IMR-90 (cell line): ENCODE measurements around the gene NT5DC3. TPM values are rescaled to one million over a fixed set of nuclear protein-coding genes. Genes with fewer than 3 reads are reported as not detected.

ENCODE experiments used
- ATAC-seq: fragments of 200-7000 bp; cut with Tn5 transposase; 2 replicates; pipeline ENCODE4 v1.9.1; 2020; ENCODE audit warnings: low read depth, mild to moderate bottlenecking, moderate library complexity
- BruUV-seq: library from RNA; stranded (reverse); fragments of 400-500 nt; replicated peaks from 2 replicates; lab custom pipeline; 2021; lab: Mats Ljungman, UMichigan
- CTCF ChIA-PET: fragments of 300-600 bp; formaldehyde crosslinking; extraction: SDS; loops from one replicate; lab custom pipeline; 2021; ENCODE audit warnings: antibody characterized with exemption; lab: Yijun Ruan, JAX
- POLR2A ChIA-PET: fragments of 300-600 bp; sonication (Branson Sonifier 250); formaldehyde crosslinking; loops from one replicate; lab custom pipeline; 2022; ENCODE audit warnings: antibody characterized with exemption; ENCODE audit not compliant: unreplicated experiment; lab: Charles Lee
- DNase-seq: peaks from one replicate; pipeline ENCODE4 v3.0.0; 2013
- H2AFZ ChIP-seq: replicated peaks from 2 replicates; pipeline ENCODE3; 2013; ENCODE audit warnings: low read length, mild to moderate bottlenecking; ENCODE audit not compliant: poor library complexity
- H2AK5ac ChIP-seq: 2 replicates; pipeline ENCODE4 v1.6.1; 2013; ENCODE audit warnings: low read depth, low read length, inconsistent platforms
- H2AK9ac ChIP-seq: replicated peaks from 2 replicates; pipeline ENCODE3; 2013; ENCODE audit warnings: mild to moderate bottlenecking, low read depth, low read length, moderate library complexity; ENCODE audit not compliant: poor library complexity
- H2BK120ac ChIP-seq: 2 replicates; pipeline ENCODE4 v1.6.1; 2013; ENCODE audit warnings: low read depth, low read length, inconsistent platforms
- H2BK15ac ChIP-seq: 3 replicates; pipeline ENCODE4 v1.6.1; 2013; ENCODE audit warnings: low read depth, low read length, inconsistent platforms
- H2BK20ac ChIP-seq: 2 replicates; pipeline ENCODE4 v1.6.1; 2013; ENCODE audit warnings: low read depth, mild to moderate bottlenecking, inconsistent platforms, low read length, moderate library complexity
- H2BK5ac ChIP-seq: 2 replicates; pipeline ENCODE4 v1.6.1; 2013; ENCODE audit warnings: mild to moderate bottlenecking, low read depth, low read length, inconsistent platforms; ENCODE audit not compliant: poor library complexity, severe bottlenecking
- H3K14ac ChIP-seq: replicated peaks from 2 replicates; pipeline ENCODE4 v1.6.1; 2013; ENCODE audit warnings: low read depth, low read length, inconsistent platforms
- H3K18ac ChIP-seq: 2 replicates; pipeline ENCODE4 v1.6.1; 2013; ENCODE audit warnings: low read depth, low read length, control low read depth
- H3K23ac ChIP-seq: 2 replicates; pipeline ENCODE4 v1.6.1; 2013; ENCODE audit warnings: low read depth, low read length, inconsistent platforms
- H3K27ac ChIP-seq: 2 replicates; pipeline ENCODE4 v1.5.1; 2013; ENCODE audit warnings: mild to moderate bottlenecking, control low read depth, low read length; ENCODE audit not compliant: insufficient read depth
- H3K27me3 ChIP-seq: 2 replicates; pipeline ENCODE4 v1.6.1; 2013; ENCODE audit warnings: low read length; ENCODE audit not compliant: control insufficient read depth, insufficient read depth
- H3K36me3 ChIP-seq: 2 replicates; pipeline ENCODE4 v1.6.1; 2013; ENCODE audit warnings: low read length, mixed read lengths; ENCODE audit not compliant: control insufficient read depth, insufficient read depth
- H3K4ac ChIP-seq: 2 replicates; pipeline ENCODE4 v1.6.1; 2013; ENCODE audit warnings: low read depth, low read length, inconsistent platforms
- H3K4me1 ChIP-seq: 2 replicates; pipeline ENCODE4 v1.6.1; 2013; ENCODE audit warnings: low read length, mixed read lengths; ENCODE audit not compliant: control insufficient read depth, insufficient read depth
- H3K4me2 ChIP-seq: 2 replicates; pipeline ENCODE4 v1.6.1; 2013; ENCODE audit warnings: low read depth, mild to moderate bottlenecking, control low read depth, low read length, moderate library complexity
- H3K4me3 ChIP-seq: 2 replicates; pipeline ENCODE4 v1.5.1; 2013; ENCODE audit warnings: low read depth, mild to moderate bottlenecking, control low read depth, low read length, moderate library complexity; ENCODE audit not compliant: insufficient read depth
- H3K56ac ChIP-seq: 2 replicates; pipeline ENCODE4 v1.6.1; 2013; ENCODE audit warnings: low read length, inconsistent platforms; ENCODE audit not compliant: insufficient read depth; ENCODE audit errors: extremely low read depth
- H3K79me1 ChIP-seq, 2 experiments: 2 replicates each; pipeline ENCODE4 v1.6.1; 2013; ENCODE audit warnings: low read length in 2 of 2, inconsistent platforms in 1 of 2, low read depth in 1 of 2
- H3K9ac ChIP-seq: 2 replicates; pipeline ENCODE4 v1.6.1; 2013; ENCODE audit warnings: low read depth, low read length, control low read depth
- H3K9me1 ChIP-seq: 2 replicates; pipeline ENCODE4 v1.6.1; 2013; ENCODE audit warnings: low read length, inconsistent platforms; ENCODE audit not compliant: insufficient read depth
- H3K9me3 ChIP-seq: 2 replicates; pipeline ENCODE4 v1.6.1; 2013; ENCODE audit warnings: low read length; ENCODE audit not compliant: control insufficient read depth, insufficient read depth
- H4K20me1 ChIP-seq: 2 replicates; pipeline ENCODE4 v1.6.1; 2013; ENCODE audit warnings: low read length, inconsistent platforms; ENCODE audit not compliant: insufficient read depth
- H4K5ac ChIP-seq: 2 replicates; pipeline ENCODE4 v1.6.1; 2013; ENCODE audit warnings: mild to moderate bottlenecking, low read depth, low read length, control low read depth
- H4K8ac ChIP-seq, 2 experiments: 2 replicates each; pipeline ENCODE4 v1.6.1; 2013; ENCODE audit warnings: low read depth in 2 of 2, low read length in 2 of 2, control low read depth in 1 of 2, inconsistent platforms in 1 of 2
- H4K91ac ChIP-seq: 2 replicates; pipeline ENCODE4 v1.6.1; 2013; ENCODE audit warnings: low read depth, low read length, inconsistent platforms; ENCODE audit not compliant: insufficient read depth
- CEBPB ChIP-seq: IDR thresholded peaks from 2 replicates; pipeline ENCODE4 v1.6.1; 2012; ENCODE audit warnings: low read depth, low read length, improper control_type of control experiment
- FOS ChIP-seq: fragments of 150-350 bp; IDR thresholded peaks from 2 replicates; pipeline ENCODE4 v1.6.1; 2016; ENCODE audit warnings: low read depth, low read length
- MAFK ChIP-seq: IDR thresholded peaks from 2 replicates; pipeline ENCODE4 v1.6.1; 2012; ENCODE audit warnings: low read depth, low read length, improper control_type of control experiment
- MAZ ChIP-seq: IDR thresholded peaks from 2 replicates; pipeline ENCODE4 v1.6.1; 2012; ENCODE audit warnings: low read depth, mild to moderate bottlenecking, low read length, improper control_type of control experiment, moderate library complexity, borderline replicate concordance
- NFE2L2 ChIP-seq: fragments of 150-350 bp; IDR thresholded peaks from 2 replicates; pipeline ENCODE4 v1.6.1; 2016; ENCODE audit warnings: low read depth, mild to moderate bottlenecking, low read length
- POLR2A ChIP-seq: IDR thresholded peaks from 2 replicates; pipeline ENCODE4 v1.6.1; 2012; ENCODE audit warnings: mild to moderate bottlenecking, low read depth, low read length
- RAD21 ChIP-seq: IDR thresholded peaks from 2 replicates; pipeline ENCODE4 v1.6.1; 2012; ENCODE audit warnings: low read length, improper control_type of control experiment
- SMC3 ChIP-seq: fragments of 150-350 bp; IDR thresholded peaks from 2 replicates; pipeline ENCODE4 v1.6.1; 2016; ENCODE audit warnings: low read depth, mild to moderate bottlenecking, antibody characterized with exemption, low read length, moderate library complexity
- WGBS, 2 experiments: methylation state at CpG; one replicate each; pipeline versions ENCODE4 v1.1.5 to v1.1.7; 2013; ENCODE audit warnings: missing lambda C conversion rate in 2 of 2; ENCODE audit not compliant: insufficient read length in 1 of 2; ENCODE audit errors: extremely low coverage in 2 of 2; 5-methylcytosine and 5-hydroxymethylcytosine counted together
- dilution Hi-C: fragments of 300-500 bp; cut with HindIII; formaldehyde crosslinking; loops from one replicate; pipeline ENCODE4 v1.14.3; 2018; ENCODE audit warnings: low sequenced_read_pairs; ENCODE audit not compliant: unreplicated experiment
- in situ Hi-C: fragments of 300-500 bp; cut with MboI; formaldehyde crosslinking; loops from 3 replicates; pipeline ENCODE4 v1.14.3; 2019; ENCODE audit warnings: low sequenced_read_pairs, inconsistent platforms, mixed read lengths
- intact Hi-C: fragments of 100-400 bp; cut with micrococcal nuclease; formaldehyde crosslinking; loops from 2 replicates; pipeline ENCODE4 v1.10.0; 2022
- polyA plus RNA-seq, 3 experiments: library from polyadenylated mRNA; depleted of rRNA; stranded (reverse); fragments of >200 nt; gene quantifications; 2 replicates each; pipeline ENCODE4 v1.2.3, GENCODE V29; 2012; ENCODE audit warnings: low replicate concordance in 1 of 3
- total RNA-seq: library from RNA; depleted of rRNA; stranded (reverse); fragments of >200 nt; gene quantifications from 2 replicates; pipeline ENCODE4 v1.2.3, GENCODE V29; 2012
- TF ChIP-seq, protein P1 (sequence below): conservative IDR thresholded peaks from 2 replicates; pipeline ENCODE4 v1.5.1; 2012; ENCODE audit warnings: mild to moderate bottlenecking, low read depth, low read length, improper control_type of control experiment
- TF ChIP-seq, protein P2 (sequence below): fragments of 150-350 bp; IDR thresholded peaks from 2 replicates; pipeline ENCODE4 v1.6.1; 2017; ENCODE audit warnings: mild to moderate bottlenecking, antibody characterized with exemption, low read length, low read depth
- TF ChIP-seq, protein P3 (sequence below): fragments of 150-350 bp; IDR thresholded peaks from 2 replicates; pipeline ENCODE4 v1.6.1; 2016; ENCODE audit warnings: low read depth, mild to moderate bottlenecking, low read length, moderate library complexity, borderline replicate concordance

The NT5DC3 gene
- total and polyA plus RNA-seq, 2 of the 4 experiments (the other 2 are of a cell fraction), result 7.3 to 17.6 TPM

DNA sequence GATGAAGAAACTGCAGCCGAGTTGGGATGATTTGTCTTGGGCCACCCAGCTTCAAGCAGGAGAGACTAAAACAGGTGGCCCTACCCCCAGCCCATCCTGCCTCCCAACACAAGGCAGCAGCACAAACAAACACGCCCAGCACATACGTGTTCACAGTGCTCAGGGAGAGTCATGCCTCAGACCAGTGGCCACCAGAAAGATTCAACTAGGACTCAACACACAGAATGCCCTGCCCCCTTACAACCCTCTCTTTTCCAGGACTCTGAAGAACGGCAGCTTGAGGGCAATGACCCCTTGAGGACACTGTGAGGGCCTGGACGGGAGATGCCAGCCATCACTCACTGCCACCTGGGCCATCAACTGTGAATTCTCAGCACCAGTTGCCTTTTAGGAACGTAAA is 75.0 kb downstream of the NT5DC3 start:
- no peaks in the 10 kb centered on the region for H3K9me3 ChIP-seq
- H2BK120ac ChIP-seq, result no peak overlapping the region
- H3K23ac ChIP-seq, result no peak overlapping the region
- no peak overlapping the region for H3K4me2 ChIP-seq
- peaks cover 5% of the 10 kb centered on the region for H3K36me3 ChIP-seq
- H2AK9ac ChIP-seq, result no peak overlapping the region
- POLR2A ChIA-PET, result no interaction called here
- no peak for TF ChIP-seq SMC3
- no peak for TF ChIP-seq FOS
- no peak for TF ChIP-seq MAZ
- TF ChIP-seq, protein P1, sequence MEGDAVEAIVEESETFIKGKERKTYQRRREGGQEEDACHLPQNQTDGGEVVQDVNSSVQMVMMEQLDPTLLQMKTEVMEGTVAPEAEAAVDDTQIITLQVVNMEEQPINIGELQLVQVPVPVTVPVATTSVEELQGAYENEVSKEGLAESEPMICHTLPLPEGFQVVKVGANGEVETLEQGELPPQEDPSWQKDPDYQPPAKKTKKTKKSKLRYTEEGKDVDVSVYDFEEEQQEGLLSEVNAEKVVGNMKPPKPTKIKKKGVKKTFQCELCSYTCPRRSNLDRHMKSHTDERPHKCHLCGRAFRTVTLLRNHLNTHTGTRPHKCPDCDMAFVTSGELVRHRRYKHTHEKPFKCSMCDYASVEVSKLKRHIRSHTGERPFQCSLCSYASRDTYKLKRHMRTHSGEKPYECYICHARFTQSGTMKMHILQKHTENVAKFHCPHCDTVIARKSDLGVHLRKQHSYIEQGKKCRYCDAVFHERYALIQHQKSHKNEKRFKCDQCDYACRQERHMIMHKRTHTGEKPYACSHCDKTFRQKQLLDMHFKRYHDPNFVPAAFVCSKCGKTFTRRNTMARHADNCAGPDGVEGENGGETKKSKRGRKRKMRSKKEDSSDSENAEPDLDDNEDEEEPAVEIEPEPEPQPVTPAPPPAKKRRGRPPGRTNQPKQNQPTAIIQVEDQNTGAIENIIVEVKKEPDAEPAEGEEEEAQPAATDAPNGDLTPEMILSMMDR, result no peak
- TF ChIP-seq RAD21, result no peak
- TF ChIP-seq CEBPB, result no peak
- no peak for TF ChIP-seq POLR2A
- TF ChIP-seq MAFK, result no peak
- TF ChIP-seq, protein P2, sequence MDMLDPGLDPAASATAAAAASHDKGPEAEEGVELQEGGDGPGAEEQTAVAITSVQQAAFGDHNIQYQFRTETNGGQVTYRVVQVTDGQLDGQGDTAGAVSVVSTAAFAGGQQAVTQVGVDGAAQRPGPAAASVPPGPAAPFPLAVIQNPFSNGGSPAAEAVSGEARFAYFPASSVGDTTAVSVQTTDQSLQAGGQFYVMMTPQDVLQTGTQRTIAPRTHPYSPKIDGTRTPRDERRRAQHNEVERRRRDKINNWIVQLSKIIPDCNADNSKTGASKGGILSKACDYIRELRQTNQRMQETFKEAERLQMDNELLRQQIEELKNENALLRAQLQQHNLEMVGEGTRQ, result no peak
- TF ChIP-seq, protein P3, sequence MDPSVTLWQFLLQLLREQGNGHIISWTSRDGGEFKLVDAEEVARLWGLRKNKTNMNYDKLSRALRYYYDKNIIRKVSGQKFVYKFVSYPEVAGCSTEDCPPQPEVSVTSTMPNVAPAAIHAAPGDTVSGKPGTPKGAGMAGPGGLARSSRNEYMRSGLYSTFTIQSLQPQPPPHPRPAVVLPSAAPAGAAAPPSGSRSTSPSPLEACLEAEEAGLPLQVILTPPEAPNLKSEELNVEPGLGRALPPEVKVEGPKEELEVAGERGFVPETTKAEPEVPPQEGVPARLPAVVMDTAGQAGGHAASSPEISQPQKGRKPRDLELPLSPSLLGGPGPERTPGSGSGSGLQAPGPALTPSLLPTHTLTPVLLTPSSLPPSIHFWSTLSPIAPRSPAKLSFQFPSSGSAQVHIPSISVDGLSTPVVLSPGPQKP, result no peak
- no peak for TF ChIP-seq NFE2L2
- 100% methylated on average over 2 of the region's 6 CpGs; no CpG with 5 or more reads in 1 of the 2 experiments for WGBS, 2 experiments
- no peak overlapping the region for H4K5ac ChIP-seq
- BruUV-seq, result no TSS peak
- H3K4me1 ChIP-seq, result no peaks in the 10 kb centered on the region; the same call in 1 of the 2 replicates
- ATAC-seq (no peak), DNase-seq (no peak)
- H3K4me3 ChIP-seq, result no peak overlapping the region
- no peak overlapping the region for H2BK20ac ChIP-seq
- no peaks in the 10 kb centered on the region for H4K20me1 ChIP-seq
- no peak overlapping the region for H3K18ac ChIP-seq
- in situ Hi-C loops (no loop called here), intact Hi-C loops (no loop called here), dilution Hi-C loops (no loop called here)
- no peak overlapping the region for H4K91ac ChIP-seq
- H3K56ac ChIP-seq, result no peak overlapping the region
- H2BK15ac ChIP-seq, result no peak overlapping the region
- no peak overlapping the region for H2AFZ ChIP-seq
- no peak overlapping the region for H3K27ac ChIP-seq
- H3K27me3 ChIP-seq, result no peaks in the 10 kb centered on the region
- no peak overlapping the region for H3K14ac ChIP-seq
- H3K9ac ChIP-seq, result no peak overlapping the region
- 0 out of 2 replicates have a peak, but pooled peaks cover 3% of the 10 kb centered on the region for H3K9me1 ChIP-seq
- no peak overlapping the region for H4K8ac ChIP-seq
- CTCF ChIA-PET, result no interaction called here
- H3K4ac ChIP-seq, result no peak overlapping the region
- no peaks in the 10 kb centered on the region for H3K79me1 ChIP-seq
- no peak overlapping the region for H2BK5ac ChIP-seq
- H2AK5ac ChIP-seq, result no peak overlapping the region
